HG02798 (cell line): ENCODE results near the gene TAS2R8.

Source experiments
- ATAC-seq: cut with Tn5 transposase; IDR thresholded peaks from one replicate; pipeline ENCODE4 v1.9.1; 2021; ENCODE audit warnings: mild to moderate bottlenecking; ENCODE audit not compliant: unreplicated experiment, poor library complexity

Gene TAS2R8

DNA sequence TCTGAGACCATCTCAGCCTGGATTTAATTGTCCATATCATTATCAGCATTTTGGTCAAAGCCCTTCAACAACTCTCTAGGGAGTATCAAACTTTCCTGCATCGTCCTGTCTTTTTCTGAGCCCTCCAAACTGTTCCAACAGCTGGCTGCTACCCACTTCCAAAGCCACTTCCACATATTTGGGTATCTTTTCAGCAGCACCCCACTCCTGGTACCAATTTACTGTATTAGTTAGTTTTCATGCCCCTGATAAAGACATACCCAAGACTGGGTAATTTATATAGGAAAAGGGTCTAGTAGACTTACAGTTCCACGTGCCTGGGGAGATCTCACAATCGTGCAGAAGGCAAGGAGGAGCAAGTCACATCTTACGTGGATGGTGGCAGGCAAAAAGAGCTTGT is 50.9 kb downstream of the TAS2R8 start:
- ATAC-seq = no peak
